ENCODE measurements around the gene NKAIN2. TPM values are rescaled to one million over a fixed set of nuclear protein-coding genes. Genes with fewer than 3 reads are reported as not detected.

Gene NKAIN2
- total RNA-seq, 1 experiment from 2014 or later: not detected

DNA sequence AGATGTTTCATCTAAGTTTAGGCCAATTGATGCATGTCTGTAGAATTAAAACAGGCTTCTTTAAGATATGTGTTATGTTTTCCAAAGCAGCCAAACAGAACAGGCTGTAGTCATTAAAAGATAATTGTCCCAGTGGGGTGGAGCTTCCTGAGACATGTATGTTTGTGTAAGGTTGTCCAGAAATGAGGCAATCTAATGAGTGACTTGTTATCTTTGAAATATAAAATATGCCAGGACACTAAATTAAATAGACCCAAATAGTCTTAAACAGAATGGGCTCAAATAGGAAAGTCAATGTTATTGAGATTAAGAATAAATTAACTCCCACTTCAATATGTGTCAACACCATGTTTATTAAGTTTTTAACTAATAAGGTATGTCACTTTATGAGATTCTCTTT is 953.9 kb downstream of the NKAIN2 start:
- no TSS peak for BruUV-seq (replicated peaks)
- ATAC-seq: no peak
- Histone ChIP-seq H3K79me2 (ENCODE audit: insufficient read depth, low read length) (no peaks in the 10 kb centered on the region), H3K4me3 (replicated peaks in 1 of 2; ENCODE audit: low read depth in 1 of 2, low read length in 2 of 2) (no peak overlapping the region), H4K20me1 (ENCODE audit: insufficient read depth) (no peaks in the 10 kb centered on the region), H2AFZ (ENCODE audit: low read depth, low read length, poor library complexity, severe bottlenecking) (no peak overlapping the region), H3K4me1 (ENCODE audit: control insufficient read depth in 1 of 2, insufficient read depth in 2 of 2, low read length in 2 of 2) (no peaks in the 10 kb centered on the region), H3K27ac (ENCODE audit: low read depth, low read length) (no peak overlapping the region), H3K27me3 (ENCODE audit: insufficient read depth, low read length) (peaks cover 21% of the 10 kb centered on the region), H3K36me3 (ENCODE audit: control insufficient read depth in 1 of 2, insufficient read depth in 2 of 2, low read length in 2 of 2) (no peaks in the 10 kb centered on the region), H3K9ac (ENCODE audit: low read length) (no peak overlapping the region), H3K9me3 (ENCODE audit: control insufficient read depth in 1 of 2, insufficient read depth in 1 of 2, low read depth in 1 of 2, low read length in 2 of 2) (no peaks in the 10 kb centered on the region), H3K9me2 (ENCODE audit: insufficient read depth) (no peaks in the 10 kb centered on the region), H3K4me2 (ENCODE audit: low read length) (no peak overlapping the region)
- ChIA-PET RAD21 (ENCODE audit: low non-redundant PET in 1 of 2, low total read pairs in 2 of 2, uncharacterized antibody in 2 of 2, unreplicated experiment in 2 of 2) (no interaction called here), CTCF (no interaction called here), POLR2A (no interaction called here)
- TF ChIP-seq ZFX (IDR thresholded peaks at IDR 0.05): no peak
- no peak for TF ChIP-seq CBX3 (IDR thresholded peaks at IDR 0.05; ENCODE audit: low read depth)
- no peak for TF ChIP-seq SIN3A (IDR thresholded peaks at IDR 0.05; ENCODE audit: low read depth)
- TF ChIP-seq, protein P1, sequence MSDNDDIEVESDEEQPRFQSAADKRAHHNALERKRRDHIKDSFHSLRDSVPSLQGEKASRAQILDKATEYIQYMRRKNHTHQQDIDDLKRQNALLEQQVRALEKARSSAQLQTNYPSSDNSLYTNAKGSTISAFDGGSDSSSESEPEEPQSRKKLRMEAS (IDR thresholded peaks at IDR 0.05): no peak
- DNase-seq (ENCODE audit: low read depth, low spot score): no peak
- intact Hi-C loops (cut with micrococcal nuclease): no loop called here

DNA sequence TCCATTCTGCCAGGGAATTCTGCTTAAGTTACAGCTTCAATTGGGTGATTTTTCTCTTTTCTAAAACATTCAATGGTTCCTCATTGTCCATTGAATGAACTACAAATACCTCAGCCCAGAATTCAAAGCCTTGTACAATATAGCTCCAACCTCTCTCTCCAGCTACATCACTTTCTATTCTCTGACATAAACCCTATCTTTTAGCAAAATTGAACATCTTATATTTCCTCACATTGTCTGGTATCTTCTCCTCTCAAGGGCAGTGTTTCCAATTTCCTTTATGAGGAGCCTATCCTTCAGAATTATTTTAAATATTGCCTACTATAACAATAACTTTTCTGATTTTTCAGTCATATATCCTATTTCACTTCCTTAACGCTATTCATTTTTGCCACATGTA is 955.0 kb downstream of the NKAIN2 start:
- TF ChIP-seq, protein P2, sequence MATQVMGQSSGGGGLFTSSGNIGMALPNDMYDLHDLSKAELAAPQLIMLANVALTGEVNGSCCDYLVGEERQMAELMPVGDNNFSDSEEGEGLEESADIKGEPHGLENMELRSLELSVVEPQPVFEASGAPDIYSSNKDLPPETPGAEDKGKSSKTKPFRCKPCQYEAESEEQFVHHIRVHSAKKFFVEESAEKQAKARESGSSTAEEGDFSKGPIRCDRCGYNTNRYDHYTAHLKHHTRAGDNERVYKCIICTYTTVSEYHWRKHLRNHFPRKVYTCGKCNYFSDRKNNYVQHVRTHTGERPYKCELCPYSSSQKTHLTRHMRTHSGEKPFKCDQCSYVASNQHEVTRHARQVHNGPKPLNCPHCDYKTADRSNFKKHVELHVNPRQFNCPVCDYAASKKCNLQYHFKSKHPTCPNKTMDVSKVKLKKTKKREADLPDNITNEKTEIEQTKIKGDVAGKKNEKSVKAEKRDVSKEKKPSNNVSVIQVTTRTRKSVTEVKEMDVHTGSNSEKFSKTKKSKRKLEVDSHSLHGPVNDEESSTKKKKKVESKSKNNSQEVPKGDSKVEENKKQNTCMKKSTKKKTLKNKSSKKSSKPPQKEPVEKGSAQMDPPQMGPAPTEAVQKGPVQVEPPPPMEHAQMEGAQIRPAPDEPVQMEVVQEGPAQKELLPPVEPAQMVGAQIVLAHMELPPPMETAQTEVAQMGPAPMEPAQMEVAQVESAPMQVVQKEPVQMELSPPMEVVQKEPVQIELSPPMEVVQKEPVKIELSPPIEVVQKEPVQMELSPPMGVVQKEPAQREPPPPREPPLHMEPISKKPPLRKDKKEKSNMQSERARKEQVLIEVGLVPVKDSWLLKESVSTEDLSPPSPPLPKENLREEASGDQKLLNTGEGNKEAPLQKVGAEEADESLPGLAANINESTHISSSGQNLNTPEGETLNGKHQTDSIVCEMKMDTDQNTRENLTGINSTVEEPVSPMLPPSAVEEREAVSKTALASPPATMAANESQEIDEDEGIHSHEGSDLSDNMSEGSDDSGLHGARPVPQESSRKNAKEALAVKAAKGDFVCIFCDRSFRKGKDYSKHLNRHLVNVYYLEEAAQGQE (IDR thresholded peaks at IDR 0.05; ENCODE audit: low read depth): no peak
- no peak for TF ChIP-seq ELF1 (IDR thresholded peaks at IDR 0.05; ENCODE audit: borderline replicate concordance, low read depth)
- TF ChIP-seq YY1 (IDR thresholded peaks at IDR 0.05; ENCODE audit: extremely low read depth, insufficient replicate concordance, low read depth, low read length): no peak
- TF ChIP-seq, protein P1 (IDR thresholded peaks at IDR 0.05): no peak
- TF ChIP-seq TCF7L2 (IDR thresholded peaks at IDR 0.05; ENCODE audit: borderline replicate concordance, extremely low read depth, insufficient read depth, insufficient read length): no peak
- no peaks in the 10 kb centered on the region for H3K9me2 ChIP-seq (ENCODE audit: insufficient read depth)
- no peaks in the 10 kb centered on the region for H3K4me1 ChIP-seq (ENCODE audit: control insufficient read depth in 1 of 2, insufficient read depth in 2 of 2, low read length in 2 of 2)
- POLR2A ChIA-PET: no interaction called here
- ATAC-seq: no peak
- no peaks in the 10 kb centered on the region for H3K79me2 ChIP-seq (ENCODE audit: insufficient read depth, low read length)
- intact Hi-C loops (cut with micrococcal nuclease): no loop called here
- DNase-seq (ENCODE audit: low read depth, low spot score): no peak
- no TSS peak for BruUV-seq (replicated peaks)
- CTCF ChIA-PET: no interaction called here
- H3K27ac ChIP-seq (ENCODE audit: low read depth, low read length): no peak overlapping the region
- no peaks in the 10 kb centered on the region for H3K36me3 ChIP-seq (ENCODE audit: control insufficient read depth in 1 of 2, insufficient read depth in 2 of 2, low read length in 2 of 2)
- RAD21 ChIA-PET (ENCODE audit: low non-redundant PET in 1 of 2, low total read pairs in 2 of 2, uncharacterized antibody in 2 of 2, unreplicated experiment in 2 of 2): no interaction called here
- no peak overlapping the region for H3K4me3 ChIP-seq (replicated peaks in 1 of 2; ENCODE audit: low read depth in 1 of 2, low read length in 2 of 2)
- peaks cover 30% of the 10 kb centered on the region for H3K27me3 ChIP-seq (ENCODE audit: insufficient read depth, low read length)
- no peaks in the 10 kb centered on the region for H3K9me3 ChIP-seq (ENCODE audit: control insufficient read depth in 1 of 2, insufficient read depth in 1 of 2, low read depth in 1 of 2, low read length in 2 of 2)
- no peak overlapping the region for H3K9ac ChIP-seq (ENCODE audit: low read length)
- H4K20me1 ChIP-seq (ENCODE audit: insufficient read depth): no peaks in the 10 kb centered on the region
- no peak overlapping the region for H2AFZ ChIP-seq (ENCODE audit: low read depth, low read length, poor library complexity, severe bottlenecking)
- no peak overlapping the region for H3K4me2 ChIP-seq (ENCODE audit: low read length)
